Mucosa of descending colon (tissue), 3 donors: Measurements from ENCODE around the gene QSOX2. TPM values are rescaled to one million over a fixed set of nuclear protein-coding genes. Genes with fewer than 3 reads are reported as not detected.

Experiments used
- ATAC-seq: fragments of 200-7000 bp; cut with Tn5 transposase; one replicate; pipeline ENCODE4 v1.9.1; 2020; ENCODE audit warnings: mild to moderate bottlenecking, moderate library complexity
- DNase-seq, 3 donors: peaks; one replicate each; pipeline ENCODE4 v3.0.0-alpha.2; 2020
- H3K36me3 ChIP-seq: fragments of 200-600 bp; one replicate; pipeline ENCODE4 v1.8.0; 2021; ENCODE audit warnings: low read depth, mild to moderate bottlenecking
- H3K4me1 ChIP-seq: fragments of 200-600 bp; one replicate; pipeline ENCODE4 v1.8.0; 2021; ENCODE audit warnings: low read depth, mild to moderate bottlenecking
- H3K4me3 ChIP-seq: fragments of 200-600 bp; one replicate; pipeline ENCODE4 v1.8.0; 2021; ENCODE audit warnings: mild to moderate bottlenecking
- H3K9me3 ChIP-seq: fragments of 200-600 bp; one replicate; pipeline ENCODE4 v1.8.0; 2021; ENCODE audit warnings: mild to moderate bottlenecking
- CTCF ChIP-seq: fragments of 200-600 bp; IDR thresholded peaks from one replicate; pipeline ENCODE4 v1.8.0; 2022; ENCODE audit warnings: antibody characterized with exemption, mild to moderate bottlenecking
- intact Hi-C, 2 donors: fragments of 100-400 bp; cut with DNase I in 1 of 2; cut with micrococcal nuclease in 1 of 2; formaldehyde crosslinking; loops; one replicate each; pipeline versions ENCODE4 v1.11.0 to v1.11.1; 2022; cut with DNase I, micrococcal nuclease
- total RNA-seq, 3 donors: library from RNA; stranded (reverse); fragmentation: NEBNext Ultra II Directional in 2 of 3; extraction: Animal tissue kit (Norgen Biotek cat#: 25700) in 2 of 3; gene quantifications; one replicate each; pipeline versions ENCODE4 v1.2.1 to v1.2.4, GENCODE V29; 2021 to 2023
- donor health status: DM: no; HTN: no; CAD: no; lungs with moderate emphysema.
- donor health status: DM: no; HTN: no; CAD: no.
- donor health status: DM: no; HTN: yes; CAD: no.

Gene QSOX2
- total RNA-seq, 3 donors from 2014 or later, result 6.1 to 8.1 (median 7.1) TPM

GRCh38 chr9:136220017-136220729 is 25.4 kb downstream of the QSOX2 start:
- TF ChIP-seq CTCF, result no peak
- no peaks in the 10 kb centered on the region for H3K9me3 ChIP-seq
- ATAC-seq, result no peak
- no peaks in the 10 kb centered on the region for H3K4me1 ChIP-seq
- H3K4me3 ChIP-seq, result no peak overlapping the region
- intact Hi-C loops, result no loop called here
- DNase-seq, result no peak
- H3K36me3 ChIP-seq, result no peaks in the 10 kb centered on the region

- no peak for ATAC-seq
These were observed 26.3 kb downstream of the QSOX2 start for GRCh38 chr9:136219276-136219675.

GRCh38 chr9:136218673-136219072 is 26.9 kb downstream of the QSOX2 start:
- no peak for TF ChIP-seq CTCF
- Histone ChIP-seq H3K4me3 (no peak overlapping the region), H3K9me3 (peaks cover 7% of the 10 kb centered on the region), H3K36me3 (no peaks in the 10 kb centered on the region), H3K4me1 (no peaks in the 10 kb centered on the region)
- DNase-seq (no peak), ATAC-seq (no peak)
- intact Hi-C loops, result no loop called here

More at GRCh38 chr9:136219276-136219675, 26.3 kb downstream of the QSOX2 start:
- H3K4me1 ChIP-seq, result no peaks in the 10 kb centered on the region
- no peak for DNase-seq
- no peak overlapping the region for H3K4me3 ChIP-seq
- no peaks in the 10 kb centered on the region for H3K36me3 ChIP-seq
- no peak for TF ChIP-seq CTCF
- intact Hi-C loops, result no loop called here
- H3K9me3 ChIP-seq, result peaks cover under 1% of the 10 kb centered on the region

- no peak for TF ChIP-seq CTCF
- Histone ChIP-seq H3K9me3 (peaks cover 7% of the 10 kb centered on the region), H3K4me1 (no peaks in the 10 kb centered on the region), H3K4me3 (no peak overlapping the region), H3K36me3 (no peaks in the 10 kb centered on the region)
- no peak for ATAC-seq
- DNase-seq, result no peak
- intact Hi-C loops, result no loop called here
These were observed 27.3 kb downstream of the QSOX2 start for GRCh38 chr9:136218271-136218670.

GRCh38 chr9:136216541-136217244 is 28.9 kb downstream of the QSOX2 start:
- Histone ChIP-seq H3K4me1 (no peaks in the 10 kb centered on the region), H3K36me3 (no peaks in the 10 kb centered on the region), H3K9me3 (peaks cover 7% of the 10 kb centered on the region), H3K4me3 (no peak overlapping the region)
- intact Hi-C loops, result no loop called here
- no peak for TF ChIP-seq CTCF
- no peak for ATAC-seq
- no peak for DNase-seq
